ENCODE data around the gene STARD7.
"Not testable (repeated sequence)": the region's sequence is repeated elsewhere in the genome, so short reads cannot be mapped to it uniquely, and the experiment has no call there.

DNA sequence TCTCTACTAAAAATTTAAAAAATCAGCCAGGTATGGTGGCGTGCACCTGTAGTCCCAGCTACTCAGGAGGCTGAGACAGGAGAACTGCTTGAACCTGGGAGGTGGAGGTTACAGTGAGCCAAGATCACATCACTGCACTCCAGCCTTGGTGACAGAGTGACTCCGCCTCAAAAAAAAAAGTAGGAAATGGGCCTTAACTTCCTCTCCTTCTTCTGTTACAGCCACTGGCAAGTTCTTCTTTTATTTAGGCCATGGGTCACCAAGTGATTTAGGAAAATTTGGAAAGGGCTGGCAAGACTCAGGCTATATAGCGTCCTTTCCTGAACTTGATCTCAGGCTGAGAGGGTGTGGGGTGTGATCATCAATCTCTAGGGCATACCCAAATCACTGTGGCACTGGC lies 49.1 kb upstream of the STARD7 start:
- TF ChIP-seq, protein P1, sequence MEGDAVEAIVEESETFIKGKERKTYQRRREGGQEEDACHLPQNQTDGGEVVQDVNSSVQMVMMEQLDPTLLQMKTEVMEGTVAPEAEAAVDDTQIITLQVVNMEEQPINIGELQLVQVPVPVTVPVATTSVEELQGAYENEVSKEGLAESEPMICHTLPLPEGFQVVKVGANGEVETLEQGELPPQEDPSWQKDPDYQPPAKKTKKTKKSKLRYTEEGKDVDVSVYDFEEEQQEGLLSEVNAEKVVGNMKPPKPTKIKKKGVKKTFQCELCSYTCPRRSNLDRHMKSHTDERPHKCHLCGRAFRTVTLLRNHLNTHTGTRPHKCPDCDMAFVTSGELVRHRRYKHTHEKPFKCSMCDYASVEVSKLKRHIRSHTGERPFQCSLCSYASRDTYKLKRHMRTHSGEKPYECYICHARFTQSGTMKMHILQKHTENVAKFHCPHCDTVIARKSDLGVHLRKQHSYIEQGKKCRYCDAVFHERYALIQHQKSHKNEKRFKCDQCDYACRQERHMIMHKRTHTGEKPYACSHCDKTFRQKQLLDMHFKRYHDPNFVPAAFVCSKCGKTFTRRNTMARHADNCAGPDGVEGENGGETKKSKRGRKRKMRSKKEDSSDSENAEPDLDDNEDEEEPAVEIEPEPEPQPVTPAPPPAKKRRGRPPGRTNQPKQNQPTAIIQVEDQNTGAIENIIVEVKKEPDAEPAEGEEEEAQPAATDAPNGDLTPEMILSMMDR (optimal IDR thresholded peaks at IDR 0.05 in 1 of 3, IDR thresholded peaks at IDR 0.05 in 1 of 3, conservative IDR thresholded peaks at IDR 0.05 in 1 of 3; ENCODE audit: extremely low read depth in 1 of 3, insufficient read depth in 2 of 3, low read length in 3 of 3): not testable (repeated sequence)
- not testable (repeated sequence) for TF ChIP-seq EZH2 (IDR thresholded peaks at IDR 0.05; ENCODE audit: low read length)
